CD4-positive, alpha-beta memory T cell (primary cell): ENCODE data around the gene CR1L. TPM values are rescaled to one million over a fixed set of nuclear protein-coding genes. Genes with fewer than 3 reads are reported as not detected.
"Not testable (repeated sequence)": the region's sequence is repeated elsewhere in the genome, so short reads cannot be mapped to it uniquely, and the experiment has no call there.

ENCODE experiments used
- CTCF ChIA-PET: fragments of 350-600 bp; sonication (Branson Sonifier 250); formaldehyde crosslinking; loops from one replicate; lab custom pipeline; 2021; ENCODE audit warnings: inconsistent platforms; ENCODE audit not compliant: partially characterized antibody; lab: Charles Lee
- POLR2A ChIA-PET: fragments of 350-600 bp; sonication (Branson Sonifier 250); formaldehyde crosslinking; loops from one replicate; lab custom pipeline; 2021; ENCODE audit not compliant: partially characterized antibody; lab: Charles Lee
- DNase-seq, 5 donors: peaks; one replicate each; pipeline versions ENCODE4 v3.0.0 to v3.0.0-alpha.2; 2020 to 2022; ENCODE audit warnings: mixed read lengths in 1 of 5
- H3K27ac ChIP-seq: one replicate; pipeline ENCODE4 v1.7.0; 2013; ENCODE audit warnings: low read depth, low read length
- H3K27me3 ChIP-seq: 2 replicates; pipeline ENCODE4 v1.7.0; 2013; ENCODE audit warnings: mild to moderate bottlenecking, low read length, moderate library complexity; ENCODE audit not compliant: insufficient read depth
- H3K36me3 ChIP-seq: 2 replicates; pipeline ENCODE4 v1.7.0; 2013; ENCODE audit warnings: mild to moderate bottlenecking, low read length, moderate library complexity; ENCODE audit not compliant: insufficient read depth
- H3K4me1 ChIP-seq: 2 replicates; pipeline ENCODE4 v1.7.0; 2013; ENCODE audit warnings: mild to moderate bottlenecking, low read length, moderate library complexity; ENCODE audit not compliant: insufficient read depth
- H3K4me3 ChIP-seq, 2 donors: one replicate each; pipeline ENCODE4 v1.7.0; 2013; ENCODE audit warnings: low read length in 2 of 2, mild to moderate bottlenecking in 1 of 2
- H3K9me3 ChIP-seq, 2 donors: one replicate each; pipeline ENCODE4 v1.7.0; 2013; ENCODE audit warnings: low read length in 2 of 2, control low read depth in 1 of 2; ENCODE audit not compliant: control insufficient read depth in 1 of 2
- H3K27ac Mint-ChIP-seq, 7 donors: one replicate each; pipeline ENCODE4 v1.8.0; 2020 to 2021; ENCODE audit warnings: mixed read lengths in 7 of 7, mild to moderate bottlenecking in 6 of 7, inconsistent platforms in 3 of 7, moderate library complexity in 3 of 7
- H3K27me3 Mint-ChIP-seq, 2 donors: one replicate each; pipeline ENCODE4 v1.8.0; 2020 to 2021; ENCODE audit warnings: mixed read lengths in 2 of 2
- H3K36me3 Mint-ChIP-seq, 2 donors: one replicate each; pipeline ENCODE4 v1.8.0; 2020 to 2021; ENCODE audit warnings: mixed read lengths in 2 of 2, inconsistent platforms in 1 of 2, mild to moderate bottlenecking in 1 of 2
- H3K4me1 Mint-ChIP-seq, 4 donors: one replicate each; pipeline ENCODE4 v1.8.0; 2020 to 2021; ENCODE audit warnings: mixed read lengths in 4 of 4, mild to moderate bottlenecking in 1 of 4
- H3K4me3 Mint-ChIP-seq, 8 donors: one replicate each; pipeline ENCODE4 v1.8.0; 2020 to 2021; ENCODE audit warnings: mixed read lengths in 8 of 8, mild to moderate bottlenecking in 7 of 8, moderate library complexity in 6 of 8, inconsistent platforms in 3 of 8
- H3K9me3 Mint-ChIP-seq, 8 donors: one replicate each; pipeline ENCODE4 v1.8.0; 2020 to 2021; ENCODE audit warnings: mixed read lengths in 8 of 8, mild to moderate bottlenecking in 5 of 8, inconsistent platforms in 3 of 8, moderate library complexity in 1 of 8
- intact Hi-C: fragments of 100-400 bp; cut with micrococcal nuclease; formaldehyde crosslinking; loops from one replicate; pipeline ENCODE4 v1.15.1; 2023
- polyA plus RNA-seq, 2 donors: library from polyadenylated mRNA; unstranded; fragments of 300-500 nt; fragmentation: Illumina TruSeq; gene quantifications; one replicate each; pipeline ENCODE4 v1.2.3, GENCODE V29; 2021
- total RNA-seq, 2 experiments: library from RNA; stranded (reverse); gene quantifications; one replicate each; pipeline ENCODE4 v1.2.3, GENCODE V29; 2021

The CR1L gene
- total and polyA plus RNA-seq, 4 experiments from 2014 or later: 0.19 TPM; not detected in 3

DNA sequence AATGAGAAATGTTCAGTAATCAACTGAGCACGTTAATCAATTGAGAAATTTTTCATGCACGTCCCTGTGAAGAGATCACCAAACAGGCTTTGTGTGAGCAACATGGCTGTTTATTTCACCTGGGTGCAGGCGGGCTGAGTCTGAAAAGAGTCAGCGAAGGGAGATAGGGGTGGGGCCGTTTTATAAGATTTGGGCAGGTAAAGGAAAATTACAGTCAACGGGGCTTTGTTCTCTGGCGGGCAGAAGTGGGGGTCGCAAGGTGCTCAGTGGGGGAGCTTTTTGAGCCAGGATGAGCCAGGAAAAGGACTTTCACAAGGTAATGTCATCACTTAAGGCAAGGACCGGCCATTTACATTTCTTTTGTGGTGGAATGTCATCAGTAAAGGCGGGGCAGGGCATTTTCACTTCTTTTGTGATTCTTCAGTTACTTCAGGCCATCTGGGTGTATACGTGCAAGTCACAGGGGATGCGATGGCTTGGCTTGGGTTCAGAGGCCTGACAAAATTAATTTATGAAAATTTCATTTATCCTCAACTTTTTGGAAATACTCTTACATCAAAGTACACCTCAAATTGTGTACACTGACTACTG is 11.1 kb upstream of the CR1L start:
- H3K27me3 ChIP-seq, H3K27ac Mint-ChIP-seq, POLR2A ChIA-PET, H3K36me3 ChIP-seq, CTCF ChIA-PET, DNase-seq, intact Hi-C loops, H3K36me3 Mint-ChIP-seq, H3K9me3 Mint-ChIP-seq, H3K4me1 Mint-ChIP-seq, H3K4me3 ChIP-seq, H3K9me3 ChIP-seq, H3K27ac ChIP-seq, H3K4me1 ChIP-seq, H3K4me3 Mint-ChIP-seq: not testable (repeated sequence)
- peaks cover 5 to 21% of the 10 kb centered on the region in 2 donors for H3K27me3 Mint-ChIP-seq

GRCh38 chr1:207634293-207634692 is 10.6 kb upstream of the CR1L start:
- intact Hi-C loops, H3K4me3 ChIP-seq, H3K36me3 ChIP-seq, CTCF ChIA-PET, H3K27me3 ChIP-seq, H3K27ac Mint-ChIP-seq, H3K4me1 ChIP-seq, H3K9me3 ChIP-seq, H3K4me1 Mint-ChIP-seq, POLR2A ChIA-PET, H3K9me3 Mint-ChIP-seq, H3K36me3 Mint-ChIP-seq, H3K4me3 Mint-ChIP-seq, H3K27ac ChIP-seq, DNase-seq: not testable (repeated sequence)
- peaks cover 8 to 23% of the 10 kb centered on the region in 2 donors for H3K27me3 Mint-ChIP-seq

DNA sequence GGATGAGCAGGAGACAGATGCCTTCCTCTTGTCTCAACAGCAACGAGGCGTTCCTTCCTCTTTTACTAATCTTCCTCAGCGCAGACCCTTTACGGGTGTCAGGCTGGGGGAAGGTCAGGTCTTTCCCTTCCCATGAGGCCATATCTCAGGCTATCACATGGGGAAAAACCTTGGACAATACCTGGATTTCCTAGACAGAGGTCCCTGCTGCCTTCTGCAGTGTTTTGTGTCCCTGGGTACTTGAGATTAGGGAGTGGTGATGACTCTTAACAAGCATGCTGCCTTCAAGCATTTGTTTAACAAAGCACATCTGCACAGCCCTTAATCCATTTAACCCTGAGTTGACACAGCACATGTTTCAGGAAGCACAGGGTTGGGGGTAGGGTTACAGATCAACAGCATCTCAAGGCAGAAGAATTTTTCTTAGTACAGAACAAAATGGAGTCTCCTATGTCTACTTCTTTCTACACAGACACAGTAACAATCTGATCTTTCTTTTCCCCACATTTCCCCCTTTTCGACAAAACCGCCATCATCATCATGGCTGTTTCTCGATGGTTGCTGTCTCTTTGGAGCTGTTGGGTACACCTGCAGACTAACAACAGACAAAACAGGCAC is 9.3 kb upstream of the CR1L start:
- H3K27me3 ChIP-seq, H3K4me3 ChIP-seq, H3K4me1 Mint-ChIP-seq, CTCF ChIA-PET, H3K4me3 Mint-ChIP-seq, intact Hi-C loops, H3K9me3 Mint-ChIP-seq, H3K4me1 ChIP-seq, H3K36me3 ChIP-seq, POLR2A ChIA-PET, DNase-seq, H3K9me3 ChIP-seq, H3K27ac ChIP-seq, H3K36me3 Mint-ChIP-seq: not testable (repeated sequence)
- Mint-ChIP-seq H3K27ac (peak overlapping the region in 1 of 7 donors; percentile 29), H3K27me3 (peaks cover 9 to 25% of the 10 kb centered on the region in 2 donors)

- H3K4me3 Mint-ChIP-seq, intact Hi-C loops, H3K27ac ChIP-seq, H3K36me3 ChIP-seq, H3K9me3 ChIP-seq, H3K36me3 Mint-ChIP-seq, H3K4me1 ChIP-seq, POLR2A ChIA-PET, H3K27ac Mint-ChIP-seq, H3K9me3 Mint-ChIP-seq, CTCF ChIA-PET, H3K4me3 ChIP-seq, H3K27me3 ChIP-seq, DNase-seq, H3K4me1 Mint-ChIP-seq: not testable (repeated sequence)
- H3K27me3 Mint-ChIP-seq: peaks cover 20 to 33% of the 10 kb centered on the region in 2 donors
These were observed 6.3 kb upstream of the CR1L start for GRCh38 chr1:207638487-207639145.

- intact Hi-C loops, H3K4me1 Mint-ChIP-seq, H3K27ac Mint-ChIP-seq, H3K9me3 Mint-ChIP-seq, H3K4me1 ChIP-seq, H3K36me3 Mint-ChIP-seq, H3K4me3 Mint-ChIP-seq, H3K36me3 ChIP-seq, POLR2A ChIA-PET, DNase-seq, H3K4me3 ChIP-seq, H3K27me3 ChIP-seq, H3K9me3 ChIP-seq, H3K27ac ChIP-seq: not testable (repeated sequence)
- peaks cover 18 to 34% of the 10 kb centered on the region in 2 donors for H3K27me3 Mint-ChIP-seq
- CTCF ChIA-PET: interaction anchor here (1.8 kb wide), 1 partner anchor 19 kb away, joined by 4 read pairs; no protein-coding TSS in a partner anchor
These were observed 5.6 kb upstream of the CR1L start for GRCh38 chr1:207639362-207639761.

DNA sequence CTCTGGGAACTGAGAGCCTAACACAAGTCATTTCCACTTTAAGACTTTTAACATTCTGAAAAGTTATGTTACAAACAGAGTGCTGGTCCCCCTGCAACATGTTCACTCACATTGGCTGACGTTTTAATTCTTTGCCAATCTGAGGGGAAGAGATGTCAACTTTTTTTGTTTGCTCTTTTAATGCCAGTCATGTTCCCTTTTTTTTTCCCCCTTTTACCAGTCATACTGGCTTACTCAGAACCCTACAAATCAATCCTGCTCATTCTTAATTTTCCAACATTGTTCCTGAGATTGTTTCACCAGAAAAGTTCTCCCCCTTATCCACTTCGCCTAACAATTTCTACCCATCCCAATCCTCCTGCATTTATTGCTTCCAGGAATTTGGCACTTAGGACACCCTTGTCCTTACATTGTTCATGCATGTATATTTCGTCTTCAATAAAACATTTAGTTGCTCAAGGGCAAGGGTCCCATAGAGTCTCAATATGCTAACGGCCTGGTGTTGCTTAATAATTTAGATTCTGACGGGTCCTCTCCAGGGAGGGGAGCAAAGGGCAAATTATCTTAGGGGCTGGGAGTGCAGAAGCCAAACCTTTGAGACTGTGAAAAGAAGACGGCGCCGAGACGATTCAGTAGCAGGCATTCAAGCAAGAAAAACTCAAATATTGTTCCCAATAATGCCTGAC is 624 bp upstream of the CR1L start:
- CTCF ChIA-PET: no interaction called here
- intact Hi-C loops: no loop called here
- Histone ChIP-seq H3K4me3 (peak overlapping the region in 1 of 2 donors; percentile 52), H3K9me3 (no peaks in the 10 kb centered on the region), H3K36me3 (no peaks in the 10 kb centered on the region), H3K4me1 (peaks cover 3% of the 10 kb centered on the region), H3K27ac (no peak overlapping the region), H3K27me3 (no peaks in the 10 kb centered on the region)
- Mint-ChIP-seq H3K27me3 (peaks cover 17 to 19% of the 10 kb centered on the region in 2 donors), H3K9me3 (no peaks in the 10 kb centered on the region), H3K27ac (peak overlapping the region in 1 of 7 donors; percentile 12), H3K36me3 (no peaks in the 10 kb centered on the region), H3K4me1 (peaks cover 0 to 12% (median 9%) of the 10 kb centered on the region in 4 donors), H3K4me3 (peak overlapping the region; percentile 61 to 88 (median 79))
- DNase-seq: no peak
- POLR2A ChIA-PET: no interaction called here

DNA sequence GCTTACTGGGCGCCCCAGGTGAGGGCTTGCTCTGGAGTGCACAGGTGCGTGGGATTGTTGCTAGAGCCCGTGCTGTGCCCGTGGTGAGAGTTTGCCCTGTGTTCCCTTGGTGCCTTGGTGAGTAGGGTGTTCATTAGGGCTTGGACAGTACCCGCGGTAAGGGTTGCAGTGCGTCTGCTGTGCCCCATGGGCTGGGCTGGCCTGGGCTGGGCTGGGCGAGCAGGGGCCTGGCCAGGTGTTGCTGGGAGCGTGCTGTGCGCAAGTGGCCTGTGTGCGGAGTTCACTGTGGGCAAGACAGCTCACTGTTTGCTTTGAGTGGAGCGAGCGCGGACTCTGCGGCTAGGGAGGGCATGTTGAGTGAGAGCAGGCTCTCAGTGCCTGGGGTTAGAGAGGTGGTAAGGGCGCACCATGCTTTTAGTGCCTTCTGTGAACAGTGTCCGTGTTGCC is 725 bp downstream of the CR1L start:
- Mint-ChIP-seq H3K27ac (no peak overlapping the region), H3K36me3 (no peaks in the 10 kb centered on the region), H3K27me3 (peaks cover 15 to 18% of the 10 kb centered on the region in 2 donors), H3K9me3 (no peaks in the 10 kb centered on the region), H3K4me1 (peaks cover 0 to 12% (median 9%) of the 10 kb centered on the region in 4 donors), H3K4me3 (peak overlapping the region in 7 of 8 donors; percentile 59 to 83 (median 78))
- H3K27me3 ChIP-seq: no peaks in the 10 kb centered on the region
- POLR2A ChIA-PET: no interaction called here
- H3K27ac ChIP-seq: no peak overlapping the region
- CTCF ChIA-PET: no interaction called here
- peaks cover 3% of the 10 kb centered on the region for H3K4me1 ChIP-seq
- H3K9me3 ChIP-seq: no peaks in the 10 kb centered on the region
- no peak for DNase-seq
- no peak overlapping the region for H3K4me3 ChIP-seq
- intact Hi-C loops: no loop called here
- H3K36me3 ChIP-seq: no peaks in the 10 kb centered on the region
